Fibroblast of lung (primary cell): ENCODE measurements around the gene CCDC158.

Experiments used
- CTCF ChIP-seq, 2 donors: IDR thresholded peaks in 1 of 2; conservative IDR thresholded peaks in 1 of 2; 1 replicate in 1 of 2; 2 replicates in 1 of 2; pipeline ENCODE4 v1.5.1; 2011 to 2012; ENCODE audit warnings: low read length in 2 of 2, control low read depth in 1 of 2, inconsistent platforms in 1 of 2, low read depth in 1 of 2, mild to moderate bottlenecking in 1 of 2
- EZH2 ChIP-seq: IDR thresholded peaks from 2 replicates; pipeline ENCODE4 v1.5.1; 2012; ENCODE audit warnings: low read length, control low read depth, mild to moderate bottlenecking; ENCODE audit errors: missing control alignments

- TF ChIP-seq CTCF (conservative IDR thresholded peaks at IDR 0.05 in 1 of 2, IDR thresholded peaks at IDR 0.05 in 1 of 2; ENCODE audit: low read depth in 1 of 2, low read length in 2 of 2) (no peak), EZH2 (no peak)
These were observed 27.3 kb upstream of the CCDC158 start for GRCh38 chr4:76448211-76448610.
